ENCODE measurements around the gene KRT78.

KRT78 gene

DNA sequence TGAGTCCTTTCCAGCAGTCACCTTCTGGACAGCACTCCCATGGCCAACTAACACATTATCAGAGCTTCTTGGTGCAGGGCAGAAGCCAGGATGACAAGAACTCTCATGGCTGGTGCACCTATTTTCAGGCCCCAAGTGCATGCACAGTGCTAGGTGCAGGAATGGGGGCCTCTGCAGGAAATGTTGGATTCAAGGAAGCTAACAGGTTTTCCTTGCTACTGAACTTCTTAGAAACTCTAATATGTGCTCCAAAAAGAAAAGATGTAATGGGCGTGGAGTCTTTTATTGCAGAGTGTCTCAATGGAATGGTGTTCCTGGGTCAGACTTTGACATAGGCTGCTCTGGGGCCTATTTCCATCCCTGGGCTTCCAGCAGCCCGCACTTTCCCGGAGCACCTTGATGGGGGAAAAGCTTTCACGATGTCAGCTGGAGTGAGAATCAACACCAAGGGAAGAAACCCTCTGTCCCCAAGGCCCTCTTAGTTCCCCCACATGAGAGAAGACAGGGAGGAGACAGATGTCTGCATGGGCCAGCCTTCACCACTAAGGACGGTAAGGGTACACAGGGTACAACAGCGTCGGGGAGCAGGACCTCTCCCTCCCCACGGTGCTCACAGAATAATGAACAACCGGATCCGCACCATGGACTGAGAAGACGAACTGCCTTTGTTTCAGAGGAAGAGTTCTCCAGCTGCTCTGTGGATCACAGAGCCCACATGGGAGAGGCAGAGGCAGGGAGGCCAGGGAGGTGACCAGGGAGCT, 59.7 kb downstream of the KRT78 start:
- no peak overlapping the region for H3K4me3 ChIP-seq (replicated peaks; ENCODE audit: low read depth, low read length)
- no peak for DNase-seq (ENCODE audit: extremely low read depth, low read depth)
- TF ChIP-seq, protein P1, sequence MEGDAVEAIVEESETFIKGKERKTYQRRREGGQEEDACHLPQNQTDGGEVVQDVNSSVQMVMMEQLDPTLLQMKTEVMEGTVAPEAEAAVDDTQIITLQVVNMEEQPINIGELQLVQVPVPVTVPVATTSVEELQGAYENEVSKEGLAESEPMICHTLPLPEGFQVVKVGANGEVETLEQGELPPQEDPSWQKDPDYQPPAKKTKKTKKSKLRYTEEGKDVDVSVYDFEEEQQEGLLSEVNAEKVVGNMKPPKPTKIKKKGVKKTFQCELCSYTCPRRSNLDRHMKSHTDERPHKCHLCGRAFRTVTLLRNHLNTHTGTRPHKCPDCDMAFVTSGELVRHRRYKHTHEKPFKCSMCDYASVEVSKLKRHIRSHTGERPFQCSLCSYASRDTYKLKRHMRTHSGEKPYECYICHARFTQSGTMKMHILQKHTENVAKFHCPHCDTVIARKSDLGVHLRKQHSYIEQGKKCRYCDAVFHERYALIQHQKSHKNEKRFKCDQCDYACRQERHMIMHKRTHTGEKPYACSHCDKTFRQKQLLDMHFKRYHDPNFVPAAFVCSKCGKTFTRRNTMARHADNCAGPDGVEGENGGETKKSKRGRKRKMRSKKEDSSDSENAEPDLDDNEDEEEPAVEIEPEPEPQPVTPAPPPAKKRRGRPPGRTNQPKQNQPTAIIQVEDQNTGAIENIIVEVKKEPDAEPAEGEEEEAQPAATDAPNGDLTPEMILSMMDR (IDR thresholded peaks at IDR 0.05; ENCODE audit: low read depth, low read length, missing control alignments), result no peak

DNA sequence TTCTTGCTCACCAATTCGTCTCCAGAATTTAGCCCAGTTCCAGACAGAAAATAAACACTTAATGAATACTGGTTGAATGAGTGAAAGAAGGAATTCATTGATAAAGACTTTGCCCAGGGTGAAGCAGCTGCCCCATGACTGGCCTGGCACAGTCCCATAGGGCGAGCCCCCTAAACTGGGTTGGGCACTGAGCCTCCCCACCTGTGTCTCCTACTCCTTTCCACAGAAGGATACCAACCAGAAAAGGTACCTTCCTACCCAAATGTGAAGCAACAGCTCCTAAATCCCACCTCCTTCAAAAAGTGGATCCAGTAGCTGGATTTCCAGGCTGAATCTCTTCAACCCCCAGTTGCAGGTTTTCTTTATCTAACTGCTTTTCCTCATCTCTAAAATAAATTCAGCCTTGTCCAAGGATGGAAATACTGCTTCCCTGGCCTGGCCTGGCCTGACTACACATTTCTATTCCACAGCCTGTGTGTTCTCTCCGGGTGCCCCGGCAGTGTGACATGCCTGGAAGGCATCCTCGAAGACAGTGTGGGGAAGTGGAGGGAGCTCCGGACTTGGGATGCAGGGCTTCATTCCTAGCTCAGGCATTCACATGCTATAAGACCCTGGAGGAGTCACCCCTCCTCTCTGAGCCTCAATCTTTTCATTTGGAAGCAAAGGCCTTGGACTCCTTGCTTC, 60.5 kb downstream of the KRT78 start:
- DNase-seq (ENCODE audit: extremely low read depth, low read depth), result no peak
- H3K4me3 ChIP-seq (replicated peaks; ENCODE audit: low read depth, low read length), result no peak overlapping the region
- TF ChIP-seq, protein P1 (IDR thresholded peaks at IDR 0.05; ENCODE audit: low read depth, low read length, missing control alignments), result no peak

All from HFF-Myc (cell line).